Measurements from ENCODE around the gene AIF1L.

Gene AIF1L

DNA sequence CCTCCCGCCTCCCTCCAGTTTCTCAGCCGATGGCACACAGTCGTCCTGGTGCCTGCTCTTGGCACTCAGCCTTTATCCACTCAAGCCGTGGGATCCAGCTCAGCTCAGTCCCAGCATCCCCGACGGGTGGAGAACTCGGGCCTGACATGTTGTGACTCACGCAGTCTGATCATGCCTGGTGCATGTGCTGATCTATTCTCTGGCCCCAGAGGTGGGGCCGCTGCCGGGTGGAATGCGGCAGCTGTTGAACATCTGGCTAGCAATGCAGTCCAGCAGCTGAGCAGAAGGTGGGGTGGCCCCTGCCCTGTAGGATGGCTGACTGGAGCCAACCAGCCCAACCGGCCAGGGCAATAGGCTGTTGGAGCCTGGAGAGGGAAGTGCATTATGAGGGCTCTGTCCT is 1.7 kb upstream of the AIF1L start:
- TF ChIP-seq EZH2phosphoT487 (conservative IDR thresholded peaks at IDR 0.05; ENCODE audit: low read length): no peak
- TF ChIP-seq, protein P1, sequence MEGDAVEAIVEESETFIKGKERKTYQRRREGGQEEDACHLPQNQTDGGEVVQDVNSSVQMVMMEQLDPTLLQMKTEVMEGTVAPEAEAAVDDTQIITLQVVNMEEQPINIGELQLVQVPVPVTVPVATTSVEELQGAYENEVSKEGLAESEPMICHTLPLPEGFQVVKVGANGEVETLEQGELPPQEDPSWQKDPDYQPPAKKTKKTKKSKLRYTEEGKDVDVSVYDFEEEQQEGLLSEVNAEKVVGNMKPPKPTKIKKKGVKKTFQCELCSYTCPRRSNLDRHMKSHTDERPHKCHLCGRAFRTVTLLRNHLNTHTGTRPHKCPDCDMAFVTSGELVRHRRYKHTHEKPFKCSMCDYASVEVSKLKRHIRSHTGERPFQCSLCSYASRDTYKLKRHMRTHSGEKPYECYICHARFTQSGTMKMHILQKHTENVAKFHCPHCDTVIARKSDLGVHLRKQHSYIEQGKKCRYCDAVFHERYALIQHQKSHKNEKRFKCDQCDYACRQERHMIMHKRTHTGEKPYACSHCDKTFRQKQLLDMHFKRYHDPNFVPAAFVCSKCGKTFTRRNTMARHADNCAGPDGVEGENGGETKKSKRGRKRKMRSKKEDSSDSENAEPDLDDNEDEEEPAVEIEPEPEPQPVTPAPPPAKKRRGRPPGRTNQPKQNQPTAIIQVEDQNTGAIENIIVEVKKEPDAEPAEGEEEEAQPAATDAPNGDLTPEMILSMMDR (IDR thresholded peaks at IDR 0.05; ENCODE audit: insufficient read depth, low read length, poor library complexity, severe bottlenecking): no peak
- H3K4me2 ChIP-seq (ENCODE audit: low read depth, low read length, poor library complexity, severe bottlenecking): no peak overlapping the region
- H3K79me2 ChIP-seq (ENCODE audit: insufficient read depth, low read length): no peaks in the 10 kb centered on the region
- H4K20me1 ChIP-seq (ENCODE audit: low read depth, low read length): no peaks in the 10 kb centered on the region
- H2AFZ ChIP-seq (ENCODE audit: low read depth, low read length, severe bottlenecking): no peak overlapping the region
- H3K36me3 ChIP-seq (ENCODE audit: low read length): no peaks in the 10 kb centered on the region
- H3K9me2 ChIP-seq (replicated peaks; ENCODE audit: insufficient read depth, low read length): no peaks in the 10 kb centered on the region
- no peak overlapping the region for H3K4me3 ChIP-seq (ENCODE audit: insufficient read depth, low read length, poor library complexity, severe bottlenecking)
- H3K27me3 ChIP-seq (ENCODE audit: low read length): no peaks in the 10 kb centered on the region
- no peaks in the 10 kb centered on the region for H3K9me3 ChIP-seq (ENCODE audit: insufficient read depth, low read length)
- H3F3A ChIP-seq (ENCODE audit: insufficient read depth): no peaks in the 10 kb centered on the region
- no peak overlapping the region for H3K9ac ChIP-seq (ENCODE audit: low read length)
- H3K27ac ChIP-seq (ENCODE audit: low read depth, low read length): no peak overlapping the region

DNA sequence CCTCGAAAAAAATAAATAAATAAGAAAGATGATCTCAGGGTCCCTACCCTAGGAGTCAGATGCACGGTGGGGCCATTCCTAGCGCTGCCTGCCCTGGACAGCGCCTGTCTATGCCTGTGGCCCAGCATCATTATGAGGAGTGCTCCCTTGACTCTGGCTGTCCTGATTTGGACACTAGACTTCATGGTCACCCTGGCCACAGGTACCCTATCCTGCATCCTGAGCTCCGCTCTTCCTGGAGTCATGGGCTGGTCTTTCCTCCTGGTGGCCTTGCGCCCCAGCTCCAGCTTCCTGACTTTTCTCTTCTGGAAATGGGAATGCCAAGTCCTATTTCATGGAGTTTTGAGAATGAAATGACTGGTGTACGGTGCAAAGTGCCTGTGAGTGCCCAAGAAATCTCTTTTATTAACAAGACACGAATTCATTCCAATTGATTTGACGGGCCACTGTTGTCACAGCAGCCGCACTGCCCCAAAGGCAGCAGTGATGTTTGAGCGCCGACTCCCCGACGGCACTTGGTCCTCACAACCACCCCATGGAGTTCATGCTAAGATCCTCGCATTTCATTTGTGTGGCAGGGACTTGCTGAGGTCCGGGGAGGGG is 564 bp upstream of the AIF1L start:
- Histone ChIP-seq H3K27ac (ENCODE audit: low read depth, low read length) (no peak overlapping the region), H3F3A (ENCODE audit: insufficient read depth) (no peaks in the 10 kb centered on the region), H3K4me2 (ENCODE audit: low read depth, low read length, poor library complexity, severe bottlenecking) (no peak overlapping the region), H3K9me3 (ENCODE audit: insufficient read depth, low read length) (no peaks in the 10 kb centered on the region), H3K9ac (ENCODE audit: low read length) (no peak overlapping the region), H2AFZ (ENCODE audit: low read depth, low read length, severe bottlenecking) (no peak overlapping the region), H3K9me2 (replicated peaks; ENCODE audit: insufficient read depth, low read length) (no peaks in the 10 kb centered on the region), H3K4me3 (ENCODE audit: insufficient read depth, low read length, poor library complexity, severe bottlenecking) (no peak overlapping the region), H3K27me3 (ENCODE audit: low read length) (no peaks in the 10 kb centered on the region), H3K36me3 (ENCODE audit: low read length) (no peaks in the 10 kb centered on the region), H3K79me2 (ENCODE audit: insufficient read depth, low read length) (no peaks in the 10 kb centered on the region), H4K20me1 (ENCODE audit: low read depth, low read length) (no peaks in the 10 kb centered on the region)
- TF ChIP-seq, protein P1 (IDR thresholded peaks at IDR 0.05; ENCODE audit: insufficient read depth, low read length, poor library complexity, severe bottlenecking): no peak
- no peak for TF ChIP-seq EZH2phosphoT487 (conservative IDR thresholded peaks at IDR 0.05; ENCODE audit: low read length)

DNA sequence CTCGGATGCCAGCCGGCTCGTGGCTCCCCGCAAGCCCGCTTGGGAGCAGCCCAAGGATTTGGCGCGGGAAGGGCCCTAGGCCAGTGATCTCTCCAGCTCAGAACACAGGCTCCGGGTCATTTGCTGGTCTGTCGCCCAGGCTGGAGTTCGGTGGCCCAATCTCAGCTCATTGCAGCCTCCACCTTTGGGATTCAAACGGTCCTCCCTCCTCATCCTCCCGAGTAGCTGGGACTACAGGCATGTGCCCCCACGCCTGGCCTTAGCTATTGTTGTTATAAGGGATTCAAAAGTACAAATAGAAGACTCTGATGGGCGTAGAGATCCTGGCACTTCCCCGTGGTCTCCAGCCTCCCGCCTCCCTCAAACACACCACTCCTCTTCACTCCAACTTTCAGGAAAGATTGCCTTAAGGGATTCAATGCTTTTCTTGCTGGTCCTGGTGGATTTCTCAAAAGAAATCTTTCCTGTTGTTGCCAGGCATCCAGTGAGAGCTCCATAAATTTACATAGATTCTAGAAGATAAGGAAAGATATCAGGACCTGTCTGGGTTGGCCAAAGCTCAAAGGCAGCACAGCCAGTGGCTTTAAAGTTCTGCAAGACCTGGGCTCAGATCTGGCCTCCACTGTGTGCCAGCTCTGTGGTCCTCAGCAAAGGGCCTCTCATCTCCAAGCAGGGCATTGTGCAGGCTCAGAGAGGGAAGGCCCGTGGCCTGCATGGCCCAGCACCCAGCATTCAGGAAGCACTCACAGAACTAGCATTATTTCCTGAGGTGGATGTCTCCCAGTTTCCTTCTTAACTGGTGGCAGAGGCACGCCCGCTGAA is 1.0 kb downstream of the AIF1L start:
- no peak overlapping the region for H2AFZ ChIP-seq (ENCODE audit: low read depth, low read length, severe bottlenecking)
- H3K27me3 ChIP-seq (ENCODE audit: low read length): no peaks in the 10 kb centered on the region
- TF ChIP-seq, protein P1 (IDR thresholded peaks at IDR 0.05; ENCODE audit: insufficient read depth, low read length, poor library complexity, severe bottlenecking): no peak
- no peak for TF ChIP-seq EZH2phosphoT487 (conservative IDR thresholded peaks at IDR 0.05; ENCODE audit: low read length)
- no peaks in the 10 kb centered on the region for H4K20me1 ChIP-seq (ENCODE audit: low read depth, low read length)
- no peaks in the 10 kb centered on the region for H3F3A ChIP-seq (ENCODE audit: insufficient read depth)
- H3K9ac ChIP-seq (ENCODE audit: low read length): no peak overlapping the region
- H3K4me2 ChIP-seq (ENCODE audit: low read depth, low read length, poor library complexity, severe bottlenecking): no peak overlapping the region
- H3K27ac ChIP-seq (ENCODE audit: low read depth, low read length): no peak overlapping the region
- no peaks in the 10 kb centered on the region for H3K79me2 ChIP-seq (ENCODE audit: insufficient read depth, low read length)
- H3K9me3 ChIP-seq (ENCODE audit: insufficient read depth, low read length): no peaks in the 10 kb centered on the region
- H3K36me3 ChIP-seq (ENCODE audit: low read length): no peaks in the 10 kb centered on the region
- H3K9me2 ChIP-seq (replicated peaks; ENCODE audit: insufficient read depth, low read length): no peaks in the 10 kb centered on the region
- no peak overlapping the region for H3K4me3 ChIP-seq (ENCODE audit: insufficient read depth, low read length, poor library complexity, severe bottlenecking)
